NCI-H187 treated with DMSO at 0.1 percent for 48 hours (cell line): Measurements from ENCODE around the gene TNFRSF13B.
"Not testable (repeated sequence)": the region's sequence is repeated elsewhere in the genome, so short reads cannot be mapped to it uniquely, and the experiment has no call there.

Experiments used
- DNase-seq: peaks from one replicate; lab custom pipeline; 2025; lab: John Stamatoyannopoulos, UW

Gene TNFRSF13B

DNA sequence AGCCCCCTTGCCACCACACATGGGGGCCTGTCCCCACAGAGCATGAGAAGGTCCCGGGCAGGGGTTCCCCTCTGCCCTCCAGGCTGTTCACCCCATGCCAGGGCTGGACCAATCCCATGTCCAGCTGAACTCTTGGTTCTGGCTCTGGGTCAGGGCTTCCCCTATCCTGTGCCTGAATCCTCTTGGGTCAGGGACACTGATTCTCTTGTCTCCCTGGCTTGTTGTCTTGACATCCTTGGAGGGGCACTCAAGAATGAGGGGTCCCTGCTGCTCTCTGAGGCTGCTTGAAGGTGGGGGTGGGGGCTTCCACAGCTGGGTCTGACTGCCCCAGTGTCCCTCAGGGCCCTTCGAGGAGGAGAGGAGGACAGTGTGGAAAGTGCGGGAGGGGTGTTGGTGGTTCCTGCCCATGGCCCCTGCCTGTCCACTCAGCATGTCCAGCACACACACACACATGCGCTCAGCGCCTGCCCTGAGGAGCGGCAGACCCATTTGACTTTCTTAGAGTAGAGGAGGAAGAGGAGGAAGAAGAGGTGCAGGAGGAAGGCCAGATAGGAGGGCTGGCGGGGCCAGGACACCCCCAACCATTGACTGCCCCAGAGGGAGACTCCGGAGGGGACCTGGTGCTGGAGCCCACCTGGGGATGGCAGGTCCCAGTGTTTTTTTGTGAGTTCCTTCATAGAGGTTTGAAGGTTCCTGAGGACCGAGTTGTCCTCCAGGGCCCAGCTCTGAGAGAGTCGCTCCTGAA, 47.0 kb downstream of the TNFRSF13B start:
- DNase-seq = no peak

DNA sequence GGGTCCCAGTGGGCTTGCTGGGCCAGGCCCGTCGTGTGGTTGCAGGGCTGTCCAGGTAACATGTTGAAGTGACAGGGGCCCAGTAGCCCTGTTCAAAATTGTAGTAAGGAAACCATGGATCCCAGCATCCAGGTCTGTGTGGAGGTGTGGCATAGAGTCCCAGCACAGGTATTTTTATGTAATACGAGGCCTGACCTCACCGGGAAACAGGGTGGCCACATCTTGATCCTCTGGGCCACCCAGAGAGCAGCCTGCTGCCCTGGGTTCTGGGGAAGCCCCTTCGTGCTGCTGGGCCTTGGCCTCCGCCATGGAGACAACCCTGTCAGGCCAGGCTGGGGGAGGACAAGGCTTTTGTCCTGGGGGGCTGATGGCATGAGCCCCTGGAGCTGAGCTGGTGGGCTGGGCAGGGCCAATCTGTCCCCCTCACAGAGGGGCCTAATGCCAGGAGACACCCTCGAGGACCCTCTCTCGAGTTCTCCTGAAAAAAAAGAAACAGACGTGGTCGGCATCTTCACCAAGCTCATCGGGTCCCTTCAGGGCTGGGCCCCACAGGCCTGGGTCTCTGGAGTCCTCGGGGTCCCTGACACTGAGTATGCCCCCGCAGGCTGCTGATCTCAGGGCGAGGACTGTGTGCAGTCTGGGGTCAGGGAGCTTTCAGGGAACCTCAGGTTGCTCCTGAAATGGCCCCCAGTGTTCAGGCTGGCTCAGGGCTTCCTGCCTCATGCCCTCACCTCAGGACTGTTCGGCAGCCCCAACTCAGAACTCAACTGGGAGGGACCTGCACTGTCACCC, 47.8 kb downstream of the TNFRSF13B start:
- no peak for DNase-seq

DNA sequence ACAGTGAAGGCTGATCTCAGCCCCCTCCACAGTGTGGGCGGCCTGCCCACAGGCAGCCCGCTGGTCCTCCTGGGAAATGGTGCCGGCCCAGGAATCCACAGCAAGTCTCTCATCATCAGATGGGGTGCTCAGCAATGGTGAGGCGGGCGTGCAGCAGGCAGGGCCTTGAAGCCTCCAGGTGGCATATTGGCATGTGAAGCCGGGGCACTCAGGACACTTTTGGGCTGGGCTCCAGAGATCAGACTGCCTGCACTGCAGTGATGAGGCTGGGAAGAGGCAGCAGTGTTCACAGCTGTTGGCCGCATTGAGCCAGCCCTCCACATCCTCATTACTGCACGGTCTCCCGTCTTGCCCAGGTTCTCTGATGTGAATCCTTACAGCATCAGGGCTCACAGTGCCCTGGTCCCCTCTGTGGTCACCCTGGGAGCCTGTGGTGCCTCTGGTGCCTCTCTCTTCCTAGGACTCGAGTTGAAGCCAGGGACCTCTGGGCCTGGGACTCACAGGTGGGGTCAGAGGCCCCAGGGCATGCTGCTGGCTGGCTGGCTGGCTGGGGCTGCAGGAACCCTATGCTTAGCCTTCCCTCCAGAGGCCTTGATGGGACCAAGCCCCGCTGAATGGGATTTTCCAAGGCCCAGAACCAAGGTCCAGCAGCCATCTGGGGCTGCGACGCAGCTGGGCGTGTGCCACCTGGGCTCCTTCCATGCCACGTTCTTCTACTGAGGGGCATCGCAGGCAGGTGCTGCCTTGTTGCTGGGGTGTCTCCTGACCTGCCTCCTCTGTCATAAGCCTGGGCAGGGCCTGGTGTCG, 48.6 kb downstream of the TNFRSF13B start:
- DNase-seq = no peak

DNA sequence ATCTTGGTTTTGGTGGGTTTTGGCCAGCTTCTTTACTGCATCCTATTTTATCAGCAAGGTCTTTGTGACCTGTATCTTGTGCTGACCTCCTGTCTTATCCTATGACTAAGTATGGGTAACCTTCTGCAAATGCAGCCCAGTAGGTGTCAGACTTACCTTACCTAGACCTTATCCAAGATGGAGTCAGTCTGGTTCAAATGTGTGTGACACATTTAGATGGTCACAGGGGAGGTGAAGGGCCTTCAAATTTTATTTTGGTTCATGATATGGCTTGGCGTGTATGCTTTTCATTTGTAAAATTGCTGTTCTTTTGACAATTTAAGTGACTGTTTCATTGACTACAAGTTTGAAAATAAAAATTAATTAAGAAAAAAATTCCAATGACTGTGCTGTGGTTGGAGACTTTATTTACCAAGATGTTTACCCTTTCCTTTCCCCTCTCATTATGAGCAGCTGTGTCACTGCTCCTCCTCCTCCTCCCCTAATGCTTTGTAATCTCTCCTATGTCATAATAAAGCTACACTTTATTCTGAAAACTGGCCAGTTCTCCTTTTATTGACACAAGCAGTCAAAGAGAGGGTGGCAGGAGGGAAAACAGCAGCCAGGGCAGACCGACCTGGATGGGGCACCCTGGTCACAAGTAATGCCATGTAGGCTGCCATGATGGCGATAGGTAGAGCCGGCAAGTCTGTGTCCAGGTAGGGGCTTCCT, 49.4 kb downstream of the TNFRSF13B start:
- no peak for DNase-seq

DNA sequence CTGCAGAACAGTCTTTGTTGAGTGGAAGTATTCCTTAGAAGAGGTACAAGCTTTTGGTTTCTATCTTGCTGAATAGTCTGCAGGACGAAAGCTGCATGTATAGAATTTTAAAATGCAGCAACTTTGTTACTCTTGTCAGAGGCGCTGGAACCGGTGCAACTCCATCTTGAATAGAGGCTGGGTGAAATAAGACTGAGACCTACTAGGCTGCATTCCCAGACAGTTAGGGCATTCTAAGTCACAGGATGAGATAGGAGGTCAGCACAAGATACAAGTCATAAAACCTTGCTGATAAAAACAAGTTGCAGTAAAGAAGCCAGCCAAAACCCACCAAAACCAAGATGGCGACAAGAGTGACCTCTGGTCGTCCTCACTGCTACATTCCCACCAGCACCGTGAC, 50.5 kb downstream of the TNFRSF13B start:
- not testable (repeated sequence) for DNase-seq

DNA sequence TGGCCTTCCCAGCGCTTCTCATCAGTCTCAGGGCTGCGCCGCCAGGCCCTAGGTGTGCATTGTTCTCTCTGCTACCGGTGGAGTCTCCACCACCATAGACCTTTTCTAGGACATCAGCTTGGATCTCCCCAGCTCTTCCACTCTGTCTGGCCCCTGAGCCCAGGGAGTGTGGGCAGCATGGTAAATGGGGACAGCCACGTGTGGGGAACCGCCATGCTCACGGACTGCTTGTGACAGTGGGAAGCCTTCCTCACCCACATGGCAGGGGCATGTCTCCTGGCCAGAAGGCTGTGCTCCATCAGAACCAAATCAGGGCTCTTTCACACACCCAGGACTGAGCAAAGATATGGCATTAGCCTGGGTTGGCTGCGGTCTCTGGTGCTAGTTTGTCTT, 51.3 kb downstream of the TNFRSF13B start:
- no peak for DNase-seq

DNA sequence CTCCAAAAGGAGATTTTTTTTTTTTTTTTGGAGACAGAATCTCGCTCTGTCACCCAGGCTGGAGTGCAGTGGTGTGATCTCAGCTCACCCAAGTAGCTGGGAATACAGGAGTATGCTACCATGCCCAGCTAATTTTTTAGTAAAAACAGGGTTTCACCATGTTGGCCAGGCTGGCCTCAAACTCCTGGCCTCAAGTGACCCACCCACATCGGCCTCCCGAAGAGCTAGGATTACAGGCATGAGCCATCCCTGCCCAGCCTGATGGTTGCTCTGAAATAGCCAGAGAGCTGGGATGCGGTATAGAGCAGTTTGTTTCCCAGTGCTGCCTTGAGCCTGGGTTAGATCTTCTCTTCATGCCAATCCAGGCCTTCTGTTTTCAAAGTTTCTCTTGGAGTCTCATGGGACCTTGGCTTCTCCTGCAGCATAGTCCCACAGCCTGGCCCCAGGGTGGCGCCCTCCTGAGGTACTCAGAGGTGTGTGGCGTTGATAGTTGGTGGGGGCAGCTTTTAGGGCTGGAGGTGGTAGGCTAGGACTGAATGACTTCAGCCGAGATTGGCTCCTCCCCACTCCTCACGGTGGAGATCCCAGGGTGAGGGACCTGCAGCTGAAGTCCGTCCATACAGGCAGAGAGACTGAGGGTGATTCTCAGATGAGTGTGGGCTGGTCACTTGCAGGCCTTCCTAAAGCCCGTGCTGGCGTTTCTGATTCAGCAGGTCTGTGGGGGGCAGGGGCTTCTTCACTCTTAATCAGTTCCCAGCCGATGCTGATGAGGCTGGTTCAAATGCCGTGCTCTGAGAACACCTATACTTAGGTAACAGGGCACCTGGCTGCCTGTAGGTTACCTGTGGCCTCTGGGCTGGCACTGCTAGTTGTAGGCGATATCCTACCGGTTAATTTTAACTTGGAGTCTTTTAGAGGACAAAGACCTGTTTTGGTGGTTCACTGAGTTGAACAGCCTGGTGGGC, 52.0 kb downstream of the TNFRSF13B start:
- no peak for DNase-seq

DNA sequence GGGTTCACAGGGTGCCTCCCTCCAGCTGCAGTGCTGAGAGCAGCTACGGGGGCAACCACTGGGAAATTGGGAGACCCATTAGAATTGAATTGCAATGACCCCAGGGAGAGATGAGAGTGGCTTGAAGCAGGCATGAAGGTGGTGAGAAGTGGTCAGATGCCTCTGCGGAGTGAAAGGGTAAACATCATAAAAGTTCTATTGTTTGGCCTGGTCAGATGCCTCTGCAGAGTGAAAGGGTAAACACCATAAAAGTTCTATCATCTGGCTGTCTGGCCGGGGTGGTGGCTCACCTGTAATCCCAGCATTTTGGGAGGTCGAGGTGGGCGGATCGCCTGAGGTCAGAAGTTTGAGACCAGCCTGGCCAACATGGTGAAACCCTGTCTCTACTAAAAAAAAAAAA, 53.5 kb downstream of the TNFRSF13B start:
- DNase-seq = no peak

DNA sequence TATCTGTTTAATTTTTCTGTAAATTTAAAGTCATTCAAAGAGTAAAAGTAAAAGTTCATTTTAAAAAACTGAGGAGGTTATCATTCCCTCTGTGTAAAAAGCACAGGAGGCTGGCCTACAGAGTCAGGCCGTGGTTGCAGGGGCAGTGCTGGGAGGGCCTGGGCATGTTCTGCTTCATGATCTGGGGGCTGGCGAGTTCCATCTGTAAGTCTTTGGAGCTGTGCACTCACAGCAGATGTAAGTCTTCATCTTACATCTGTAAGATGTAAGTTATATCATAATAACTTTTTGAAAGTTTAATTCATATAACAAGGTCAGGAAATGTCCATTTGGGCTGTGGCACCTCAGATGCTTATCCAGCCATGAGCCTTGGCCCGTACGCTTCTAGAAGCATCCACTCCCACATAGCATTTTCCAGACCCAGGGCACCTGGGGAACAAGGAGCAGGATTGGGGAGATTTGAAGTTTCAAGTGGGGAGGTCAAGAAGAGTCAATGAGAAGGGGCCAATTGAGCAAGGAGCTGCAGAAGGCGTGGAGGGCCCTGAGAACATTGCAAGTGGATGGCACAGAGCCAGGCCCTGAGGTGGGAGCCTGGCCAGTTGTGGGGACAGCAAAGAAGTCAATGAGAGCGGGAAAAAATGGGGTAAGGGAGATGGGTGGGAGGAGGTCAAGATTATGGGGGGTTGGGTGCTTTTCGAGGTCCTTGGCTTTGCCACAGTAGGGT, 54.1 kb downstream of the TNFRSF13B start:
- no peak for DNase-seq

DNA sequence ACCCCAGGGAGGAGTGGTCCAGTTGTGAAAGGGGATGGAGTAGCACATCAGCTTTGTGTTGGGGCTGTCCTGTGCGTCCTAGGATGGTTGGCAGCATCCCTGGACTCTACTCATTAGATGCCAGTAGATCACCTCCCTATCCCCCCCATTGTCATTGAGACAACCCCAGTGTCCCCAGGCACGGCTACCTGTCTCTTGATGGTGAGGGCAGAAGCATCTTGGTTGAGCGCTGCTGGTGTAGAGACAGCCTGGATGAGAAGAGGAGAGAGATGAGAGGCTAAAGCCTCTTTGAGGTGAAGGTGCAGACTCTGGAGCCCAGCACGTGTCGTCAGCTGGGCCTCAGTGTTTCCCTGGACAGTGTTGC, 55.4 kb downstream of the TNFRSF13B start:
- DNase-seq = no peak

DNA sequence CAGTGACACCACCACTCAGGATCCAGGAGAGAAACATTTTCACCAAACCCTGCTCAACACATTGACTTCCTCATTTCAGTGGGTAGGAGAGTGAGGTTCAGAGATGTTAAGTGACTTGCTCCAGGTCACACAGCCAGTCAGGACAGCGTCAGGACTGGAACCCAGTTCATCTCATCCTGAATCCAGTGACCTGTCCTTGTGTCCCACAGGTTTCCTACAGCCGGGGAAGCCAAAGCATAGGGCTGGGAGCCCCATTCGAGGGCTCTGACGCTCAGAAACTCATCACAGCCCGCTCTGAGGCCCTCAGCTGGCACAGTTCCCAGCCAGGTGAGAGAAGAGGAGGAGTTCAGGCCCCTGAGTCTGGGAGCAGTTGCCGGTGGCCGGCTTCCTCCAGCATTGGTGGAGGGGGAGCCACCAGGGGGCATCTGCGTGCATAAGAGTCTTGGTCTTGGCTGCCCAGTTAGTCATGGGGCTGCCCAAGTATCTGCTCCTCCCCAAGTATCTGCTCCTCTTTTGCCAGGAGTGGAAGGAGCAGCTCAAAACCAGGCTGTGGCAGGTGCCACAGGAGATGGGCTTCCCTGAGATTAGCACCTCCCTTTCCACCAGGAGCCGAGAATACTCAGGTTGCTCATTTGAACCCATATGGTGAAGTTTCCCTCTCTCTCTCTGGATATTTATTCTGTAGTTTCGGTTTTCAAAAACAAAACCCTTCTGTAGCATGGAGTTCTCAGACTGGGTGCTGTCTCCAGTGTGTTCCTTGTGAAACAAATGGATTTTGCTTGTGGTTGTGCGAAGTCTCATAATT, 56.0 kb downstream of the TNFRSF13B start:
- DNase-seq = no peak

DNA sequence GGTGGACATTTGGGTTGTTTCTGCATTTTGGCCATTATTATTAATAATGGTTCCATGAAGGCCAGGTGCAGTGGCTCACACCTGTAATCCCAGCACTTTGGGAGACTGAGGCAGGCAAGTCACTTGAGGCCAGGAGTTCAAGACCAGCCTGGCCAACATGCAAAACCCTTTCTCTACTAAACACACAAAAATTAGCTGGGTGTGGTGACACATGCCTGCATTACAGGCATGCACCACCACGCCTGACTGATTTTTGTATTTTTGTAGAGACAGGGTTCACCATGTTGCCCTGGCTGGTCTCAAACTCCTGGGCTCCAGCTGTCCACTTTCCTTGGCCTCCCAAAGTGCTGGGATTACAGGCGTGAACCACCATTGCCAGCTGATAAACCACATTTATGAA, 58.5 kb downstream of the TNFRSF13B start:
- DNase-seq = no peak

DNA sequence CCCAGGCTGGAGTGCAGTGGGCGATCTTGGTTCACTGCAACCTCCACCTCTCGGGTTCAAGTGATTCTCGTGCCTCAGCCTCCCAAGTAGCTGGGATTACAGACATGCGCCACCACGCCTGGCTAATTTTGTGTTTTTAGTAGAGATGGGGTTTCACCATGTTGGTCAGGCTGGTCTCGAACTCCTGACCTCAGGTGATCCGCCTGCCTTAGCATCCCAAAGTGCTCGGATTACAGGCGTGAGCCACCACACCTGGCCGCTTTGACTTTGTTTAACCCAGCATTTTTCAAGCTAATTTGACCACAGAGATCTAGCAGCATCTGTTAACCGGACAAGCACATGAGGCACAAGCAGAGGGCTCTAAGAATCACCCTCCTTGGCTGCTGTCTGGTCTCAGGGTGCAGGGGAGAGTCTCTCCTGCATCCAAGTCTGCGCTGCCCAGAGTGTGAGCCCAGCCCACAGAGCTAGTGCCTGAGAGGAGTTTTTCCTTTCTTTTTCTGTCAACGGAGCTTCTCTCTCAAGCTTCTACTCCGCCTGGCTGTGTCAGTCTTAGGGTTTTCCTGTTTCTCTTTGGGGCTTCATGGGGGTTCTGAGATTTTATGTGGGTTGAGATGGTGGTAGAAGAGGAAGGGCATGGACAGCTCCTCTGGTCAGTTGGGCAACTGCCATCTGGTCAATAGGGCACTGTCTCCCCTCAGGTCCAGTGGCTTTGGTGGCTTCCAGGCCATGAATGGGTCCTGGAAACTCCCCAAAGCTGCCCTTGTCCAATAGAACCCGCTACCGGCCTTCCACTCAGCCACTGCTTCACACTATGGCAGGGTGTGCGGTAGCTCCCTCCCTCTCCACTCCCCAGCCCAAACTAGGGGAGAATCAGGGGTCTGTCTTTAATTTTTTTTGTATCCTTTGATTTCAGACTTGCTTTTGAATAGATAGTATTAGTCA, 59.6 kb downstream of the TNFRSF13B start:
- no peak for DNase-seq

DNA sequence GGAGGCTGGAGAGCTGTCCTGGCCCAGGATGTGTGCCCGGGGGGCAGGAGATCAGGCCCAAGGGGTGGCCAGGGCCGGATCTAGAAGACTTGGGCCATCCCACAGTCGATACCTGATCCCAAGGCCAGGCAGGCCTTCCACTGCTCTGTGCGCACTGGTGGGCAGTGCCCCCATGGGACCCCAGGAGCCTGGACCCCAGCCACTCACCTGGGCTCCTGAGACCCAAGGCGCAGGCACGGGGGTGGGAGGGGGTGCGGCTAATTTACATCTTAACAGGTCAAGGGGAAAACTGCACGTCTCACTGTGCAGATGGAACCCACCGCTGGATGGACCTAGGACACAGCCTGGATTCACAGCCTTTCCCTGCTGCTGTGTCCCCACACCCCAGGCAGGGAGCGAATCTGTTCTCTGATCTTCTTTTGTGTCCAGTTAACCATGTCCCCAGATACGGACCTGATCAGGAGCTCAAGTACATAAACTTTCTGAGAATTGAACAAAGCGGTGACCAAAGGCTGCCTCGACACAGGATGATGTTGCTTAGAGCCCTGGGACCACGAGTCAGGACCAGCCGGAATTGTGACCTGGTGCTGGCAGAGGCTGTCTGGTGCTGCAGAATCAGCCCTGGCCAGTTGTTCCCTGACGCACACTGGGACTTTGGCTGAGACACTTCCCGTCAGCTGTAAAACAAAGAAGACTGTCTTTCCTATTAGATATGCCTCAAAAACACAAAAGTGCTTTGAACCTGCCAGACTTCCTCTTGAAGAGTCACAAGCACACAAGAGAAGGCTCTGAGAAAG, 60.6 kb downstream of the TNFRSF13B start:
- DNase-seq = no peak

DNA sequence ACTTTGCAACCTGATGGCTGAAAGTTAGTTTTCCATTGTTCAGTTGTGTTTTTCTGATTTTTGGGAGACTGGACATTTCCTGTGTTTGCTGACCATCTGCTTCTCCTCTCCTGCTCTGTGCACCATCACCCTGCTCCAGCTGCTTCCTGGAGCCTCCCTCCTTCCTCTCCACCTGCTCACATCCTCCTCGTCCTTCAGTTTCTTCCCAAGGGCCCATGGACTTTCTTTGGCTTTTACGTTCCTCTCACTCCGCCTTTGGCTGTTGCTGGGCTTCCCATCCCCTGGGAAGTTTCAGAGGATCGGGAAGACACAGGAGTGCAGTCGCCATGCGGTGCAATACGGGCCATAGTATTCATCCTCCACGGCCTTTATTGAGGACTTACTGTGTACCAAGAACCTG, 61.6 kb downstream of the TNFRSF13B start:
- DNase-seq = no peak

DNA sequence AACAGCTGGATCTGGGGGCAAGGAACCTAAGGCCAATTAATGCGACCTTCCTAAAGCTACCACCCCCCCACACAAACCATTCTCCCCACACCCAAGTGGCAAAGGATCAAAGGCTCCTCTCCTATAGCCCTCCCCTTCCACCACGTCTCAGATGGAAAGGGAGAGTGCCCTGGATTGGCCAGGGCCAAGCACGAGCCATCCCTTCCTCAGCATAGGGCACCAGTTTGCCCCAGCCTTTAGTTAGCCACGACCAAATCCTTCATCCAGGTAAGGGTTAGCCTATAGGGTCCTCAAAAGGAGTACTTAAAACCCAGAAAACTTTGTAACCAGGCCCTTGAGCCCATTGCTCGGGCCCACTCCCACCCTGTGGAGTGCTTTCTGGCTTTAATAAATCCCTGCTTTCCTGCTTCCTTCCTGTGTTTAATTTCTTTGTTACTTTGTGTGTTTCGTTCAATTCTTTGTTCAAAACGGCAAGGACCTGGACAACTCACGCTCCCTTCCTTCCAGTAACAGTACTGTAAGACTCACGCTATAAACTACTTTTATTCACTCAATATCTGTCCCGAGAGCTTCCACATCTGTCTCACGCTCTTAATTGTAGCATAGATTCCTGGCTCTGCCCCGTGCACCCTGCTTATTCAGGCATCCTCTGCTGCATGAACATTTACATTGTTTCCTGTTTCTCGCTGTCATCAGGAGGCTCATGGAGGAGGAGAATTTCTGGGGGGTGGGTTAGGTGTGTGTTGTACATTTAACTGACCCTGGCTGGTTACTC, 62.3 kb downstream of the TNFRSF13B start:
- no peak for DNase-seq

DNA sequence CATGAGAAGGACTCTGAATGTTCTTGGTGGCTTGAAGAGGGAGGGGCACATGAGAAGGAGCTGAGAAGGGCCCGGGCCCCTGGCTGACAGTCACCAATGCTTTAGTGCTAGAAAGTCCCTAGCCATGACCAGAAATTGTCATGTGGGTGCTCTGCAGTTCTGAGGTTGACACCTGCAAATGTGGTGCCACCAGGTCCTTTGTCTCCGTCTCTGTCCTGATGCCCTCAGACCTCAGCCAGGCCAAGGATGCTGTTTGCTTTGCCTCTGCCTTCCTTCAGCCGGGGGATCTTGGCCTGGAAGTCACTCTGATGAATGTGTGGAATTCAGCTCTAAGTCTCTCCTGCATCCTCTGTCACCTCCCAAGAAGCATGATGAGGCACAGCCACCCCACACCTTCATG, 63.6 kb downstream of the TNFRSF13B start:
- no peak for DNase-seq
